Ovary (tissue), 3 donors: Measurements from ENCODE around the gene WDR20.

Experiments used
- CTCF ChIP-seq, 3 donors: fragments of 450-650 bp in 2 of 3; fragments of 200-600 bp in 1 of 3; IDR thresholded peaks; one replicate each; pipeline versions ENCODE4 v1.5.1 to v1.8.0; 2016 to 2022; ENCODE audit warnings: antibody characterized with exemption in 3 of 3, mild to moderate bottlenecking in 1 of 3
- POLR2A ChIP-seq: fragments of 450-650 bp; IDR thresholded peaks from one replicate; pipeline ENCODE4 v1.6.1; 2017; ENCODE audit warnings: antibody characterized with exemption, mild to moderate bottlenecking, moderate library complexity
- donor health status: DM: no; HTN: no; CAD: no.

GRCh38 chr14:102221026-102221425 lies 81.3 kb downstream of the WDR20 start:
- TF ChIP-seq POLR2A (no peak), CTCF (IDR thresholded peaks at IDR 0.05) (no peak)
